H1 (cell line): ENCODE measurements around the gene ADPRM. TPM values are rescaled to one million over a fixed set of nuclear protein-coding genes. Genes with fewer than 3 reads are reported as not detected.

ENCODE experiments used
- CTCF ChIA-PET: fragments of 300-600 bp; sonication (Branson Sonifier 250); formaldehyde crosslinking; loops from one replicate; lab custom pipeline; 2021; ENCODE audit not compliant: partially characterized antibody; lab: Charles Lee
- POLR2A ChIA-PET: fragments of 300-600 bp; sonication (Branson Sonifier 250); formaldehyde crosslinking; loops from one replicate; lab custom pipeline; 2021; ENCODE audit warnings: inconsistent platforms; ENCODE audit not compliant: partially characterized antibody; lab: Charles Lee
- DNase-seq, 2 experiments: peaks; one replicate each; pipeline versions ENCODE4 v3.0.0 to v3.0.0-alpha.2; 2010 to 2022; ENCODE audit warnings: low spot score in 2 of 2, low read depth in 1 of 2, mixed read lengths in 1 of 2
- FAIRE-seq: peaks from 2 replicates; lab custom pipeline; 2011; peaks lifted over from hg19 to GRCh38; lab: Jason Lieb, UNC
- H2AFZ ChIP-seq: 2 replicates; pipeline ENCODE4 v1.8.1; 2012; ENCODE audit warnings: low read length, inconsistent platforms
- H2AK5ac ChIP-seq: 2 replicates; pipeline ENCODE4 v1.6.1; 2013; ENCODE audit warnings: low read depth, low read length
- H2BK120ac ChIP-seq: replicated peaks from 2 replicates; pipeline ENCODE3; 2013; ENCODE audit warnings: low read depth, low read length, inconsistent platforms
- H2BK12ac ChIP-seq: 2 replicates; pipeline ENCODE4 v1.6.1; 2013; ENCODE audit warnings: low read depth, low read length
- H2BK15ac ChIP-seq: 2 replicates; pipeline ENCODE4 v1.6.1; 2013; ENCODE audit warnings: low read length
- H2BK20ac ChIP-seq: 2 replicates; pipeline ENCODE4 v1.6.1; 2013; ENCODE audit warnings: low read length
- H2BK5ac ChIP-seq: 2 replicates; pipeline ENCODE4 v1.6.1; 2013; ENCODE audit warnings: low read depth, low read length
- H3K14ac ChIP-seq: 2 replicates; pipeline ENCODE4 v1.6.1; 2013; ENCODE audit warnings: inconsistent platforms; ENCODE audit not compliant: insufficient read length
- H3K18ac ChIP-seq: 2 replicates; pipeline ENCODE4 v1.6.1; 2013; ENCODE audit warnings: low read length; ENCODE audit errors: extremely low read depth
- H3K23ac ChIP-seq: 2 replicates; pipeline ENCODE4 v1.6.1; 2013; ENCODE audit warnings: inconsistent platforms; ENCODE audit not compliant: insufficient read length
- H3K23me2 ChIP-seq: 2 replicates; pipeline ENCODE4 v1.6.1; 2013; ENCODE audit warnings: low read depth, low read length
- H3K27ac ChIP-seq: 2 replicates; pipeline ENCODE4 v1.6.1; 2011; ENCODE audit warnings: low read depth, low read length, inconsistent platforms
- H3K27me3 ChIP-seq, 4 experiments: replicated peaks in 1 of 4; 1 replicate in 1 of 4; 2 replicates in 3 of 4; pipeline versions ENCODE4 v1.6.1 to v1.8.1; 2011 to 2013; ENCODE audit warnings: low read length in 3 of 4, mild to moderate bottlenecking in 3 of 4, inconsistent platforms in 2 of 4, mixed read lengths in 2 of 4, moderate library complexity in 1 of 4; ENCODE audit not compliant: control insufficient read depth in 3 of 4, insufficient read depth in 3 of 4; ENCODE audit errors: extremely low read depth in 1 of 4
- H3K36me3 ChIP-seq, 4 experiments: 2 replicates each; pipeline versions ENCODE4 v1.6.1 to v1.8.1; 2011 to 2013; ENCODE audit warnings: mild to moderate bottlenecking in 4 of 4, low read length in 3 of 4, moderate library complexity in 2 of 4, control low read depth in 1 of 4, inconsistent platforms in 1 of 4; ENCODE audit not compliant: insufficient read depth in 4 of 4, control insufficient read depth in 2 of 4
- H3K4ac ChIP-seq: replicated peaks from 2 replicates; pipeline ENCODE3; 2013; ENCODE audit warnings: low read length, low read depth, mixed read lengths, inconsistent platforms; ENCODE audit not compliant: insufficient read length
- H3K4me1 ChIP-seq, 4 experiments: replicated peaks in 1 of 4; 1 replicate in 1 of 4; 2 replicates in 3 of 4; pipeline versions ENCODE4 v1.6.1 to v1.8.1; 2011 to 2013; ENCODE audit warnings: low read length in 3 of 4, inconsistent platforms in 2 of 4, mixed read lengths in 1 of 4; ENCODE audit not compliant: insufficient read depth in 4 of 4, control insufficient read depth in 3 of 4
- H3K4me2 ChIP-seq, 2 experiments: 2 replicates each; pipeline versions ENCODE4 v1.6.1 to v1.8.1; 2011 to 2013; ENCODE audit warnings: low read depth in 2 of 2, low read length in 2 of 2, control low read depth in 1 of 2, inconsistent platforms in 1 of 2, mild to moderate bottlenecking in 1 of 2; ENCODE audit not compliant: insufficient read depth in 1 of 2
- H3K4me3 ChIP-seq, 4 experiments: fragments of 200-600, 300-600 bp in 1 of 4; sonication (generic), shearing (Covaris generic), sonication (Bioruptor Twin) in 1 of 4; 2 replicates each; pipeline versions ENCODE4 v1.5.1 to v1.8.1; 2011 to 2016; ENCODE audit warnings: low read length in 4 of 4, low read depth in 3 of 4, control low read depth in 2 of 4, inconsistent platforms in 2 of 4, mild to moderate bottlenecking in 2 of 4, mixed read lengths in 1 of 4, moderate library complexity in 1 of 4; ENCODE audit not compliant: insufficient read depth in 2 of 4; ENCODE audit errors: extremely low read depth in 1 of 4
- H3K56ac ChIP-seq: replicated peaks from 2 replicates; pipeline ENCODE3; 2013; ENCODE audit warnings: low read depth, mild to moderate bottlenecking, mixed read lengths, low read length, inconsistent platforms; ENCODE audit not compliant: insufficient read length
- H3K79me1 ChIP-seq: 2 replicates; pipeline ENCODE4 v1.6.1; 2013; ENCODE audit warnings: low read depth, low read length, control low read depth
- H3K79me2 ChIP-seq, 2 experiments: 2 replicates each; pipeline versions ENCODE4 v1.6.1 to v1.8.1; 2012 to 2013; ENCODE audit warnings: low read length in 2 of 2, mild to moderate bottlenecking in 2 of 2, inconsistent platforms in 1 of 2; ENCODE audit not compliant: insufficient read depth in 2 of 2, control insufficient read depth in 1 of 2
- H3K9ac ChIP-seq, 4 experiments: replicated peaks in 1 of 4; 1 replicate in 1 of 4; 2 replicates in 3 of 4; pipeline versions ENCODE4 v1.6.1 to v1.8.1; 2011 to 2013; ENCODE audit warnings: low read depth in 3 of 4, low read length in 3 of 4, control low read depth in 2 of 4, mild to moderate bottlenecking in 2 of 4, moderate library complexity in 2 of 4, inconsistent platforms in 1 of 4; ENCODE audit errors: extremely low read depth in 1 of 4
- H3K9me3 ChIP-seq, 2 experiments: 2 replicates each; pipeline versions ENCODE4 v1.6.1 to v1.8.1; 2012 to 2013; ENCODE audit warnings: mild to moderate bottlenecking in 2 of 2, moderate library complexity in 2 of 2, control low read depth in 1 of 2, inconsistent platforms in 1 of 2, low read depth in 1 of 2, low read length in 1 of 2, mixed read lengths in 1 of 2; ENCODE audit not compliant: insufficient read depth in 2 of 2
- H4K20me1 ChIP-seq, 2 experiments: replicated peaks in 1 of 2; 2 replicates each; pipeline versions ENCODE3 to v1.8.1; 2011 to 2013; ENCODE audit warnings: inconsistent platforms in 2 of 2, low read length in 2 of 2, mild to moderate bottlenecking in 1 of 2; ENCODE audit not compliant: insufficient read depth in 2 of 2, control insufficient read depth in 1 of 2
- H4K5ac ChIP-seq: 2 replicates; pipeline ENCODE4 v1.6.1; 2013; ENCODE audit warnings: low read length, low read depth, mixed read lengths, inconsistent platforms; ENCODE audit not compliant: insufficient read length
- H4K8ac ChIP-seq: 2 replicates; pipeline ENCODE4 v1.8.0; 2013; ENCODE audit warnings: mild to moderate bottlenecking, moderate library complexity, low read length, inconsistent platforms; ENCODE audit not compliant: insufficient read depth; ENCODE audit errors: extremely low read depth
- H4K91ac ChIP-seq: replicated peaks from 2 replicates; pipeline ENCODE3; 2013; ENCODE audit warnings: low read length, mixed read lengths, inconsistent platforms; ENCODE audit not compliant: insufficient read length
- KDM5A ChIP-seq: fragments of 200-600 bp; IDR thresholded peaks from 2 replicates; pipeline ENCODE4 v1.7.1; 2012; ENCODE audit warnings: mild to moderate bottlenecking, low read length, inconsistent platforms, mixed read lengths
- WGBS, 2 experiments: shearing (Covaris generic) in 1 of 2; methylation state at CpG; one replicate each; pipeline versions ENCODE4 v1.1.6 to v1.1.7; 2013 to 2015; ENCODE audit warnings: low lambda C conversion rate in 2 of 2, mixed read lengths in 2 of 2, inconsistent platforms in 1 of 2, low coverage in 1 of 2, missing lambda C conversion rate in 1 of 2; ENCODE audit not compliant: insufficient replicate concordance in 2 of 2, insufficient coverage in 1 of 2, insufficient read length in 1 of 2; ENCODE audit errors: extremely low coverage in 1 of 2, missing lambda C conversion rate in 1 of 2; 5-methylcytosine and 5-hydroxymethylcytosine counted together
- polyA plus RNA-seq, 7 experiments: library from polyadenylated mRNA; depleted of rRNA in 3 of 7; stranded (reverse) in 5 of 7; unstranded in 2 of 7; fragments of >200 nt in 5 of 7; fragments of 200-250 nt in 2 of 7; gene quantifications; 1 replicate in 5 of 7; 2 replicates in 1 of 7; 4 replicates in 1 of 7; pipeline versions ENCODE4 v1.2.1 to v1.2.3, GENCODE V29; 2011 to 2013; ENCODE audit warnings: missing spikeins in 2 of 7, mixed read lengths in 2 of 7
- total RNA-seq: library from RNA; stranded (reverse); fragmentation: NEBNext Ultra II Directional; extraction: Animal tissue kit (Norgen Biotek cat#: 25700); gene quantifications from 2 replicates; pipeline ENCODE4 v1.2.1, GENCODE V29; 2021

The ADPRM gene
- total and polyA plus RNA-seq, 2 of the 8 experiments (the other 6 are each of a cell fraction or from before 2014, with no cell fraction given), result 6.7 to 7.9 TPM

DNA sequence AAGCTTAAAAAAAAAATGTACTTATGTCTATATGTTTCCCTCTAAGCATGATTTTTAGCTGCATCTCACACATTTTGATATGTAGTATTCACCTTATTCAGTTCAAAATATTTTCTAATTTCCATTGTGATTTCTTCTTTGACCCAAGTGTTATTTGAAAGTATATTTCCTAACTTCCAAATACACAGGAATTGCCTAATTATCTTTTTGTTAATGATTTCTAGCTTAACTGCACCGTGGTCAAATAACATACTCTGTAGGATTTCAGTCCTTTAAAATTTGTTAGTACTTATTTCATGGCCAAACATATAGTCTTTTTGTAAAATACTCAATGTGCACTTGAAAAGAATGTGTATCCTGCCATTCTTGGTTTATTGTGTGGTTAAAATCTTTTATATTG lies 21.2 kb downstream of the ADPRM start:
- Histone ChIP-seq H3K14ac (no peak overlapping the region), H2BK15ac (no peak overlapping the region), H2BK5ac (no peak overlapping the region), H4K91ac (no peak overlapping the region), H3K9me3 (no peaks in the 10 kb centered on the region), H2BK20ac (no peak overlapping the region), H3K9ac (no peak overlapping the region), H3K27me3 (no peaks in the 10 kb centered on the region), H3K79me2 (no peaks in the 10 kb centered on the region), H3K23me2 (no peaks in the 10 kb centered on the region), H4K5ac (no peak overlapping the region), H3K27ac (no peak overlapping the region), H3K4me3 (no peak overlapping the region), H3K36me3 (no peaks in the 10 kb centered on the region), H3K4me1 (no peaks in the 10 kb centered on the region), H2BK12ac (no peak overlapping the region), H2AK5ac (no peak overlapping the region)
- ChIA-PET POLR2A (interaction anchor here (0.7 kb wide), 1 partner anchor 19 kb away, joined by 3 read pairs; no protein-coding TSS in a partner anchor), CTCF (interaction anchor here (0.5 to 1.3 kb wide), 3 partner anchors 8 to 34 kb away, joined by 3 to 5 read pairs (median 4); no protein-coding TSS in a partner anchor)
- 67% methylated on average over 1 of the region's 1 CpG; no CpG with 5 or more reads in 1 of the 2 experiments for WGBS, 2 experiments
- no peak for DNase-seq
- TF ChIP-seq KDM5A, result no peak
- TF ChIP-seq, all 59 proteins: peak for 0
- no peak overlapping the region for H2AFZ ChIP-seq
- H4K20me1 ChIP-seq, result no peaks in the 10 kb centered on the region
- FAIRE-seq, result no peak
- no peak overlapping the region for H3K18ac ChIP-seq
- H3K4me2 ChIP-seq, result no peak overlapping the region
- H3K56ac ChIP-seq, result no peak overlapping the region
- H3K79me1 ChIP-seq, result no peaks in the 10 kb centered on the region
- H3K4ac ChIP-seq, result no peak overlapping the region
- H2BK120ac ChIP-seq, result no peak overlapping the region
- no peak overlapping the region for H4K8ac ChIP-seq
- H3K23ac ChIP-seq, result no peak overlapping the region
